Stimulated activated CD4-positive, alpha-beta T cell treated with anti-CD3 and anti-CD28 coated beads, Interleukin-1b, Interleukin-23, amount 100 ng/mL, for 48 hours (primary cell): ENCODE data around the gene TRA2A.
"Not testable (repeated sequence)": the region's sequence is repeated elsewhere in the genome, so short reads cannot be mapped to it uniquely, and the experiment has no call there.

Experiments
- DNase-seq: peaks from one replicate; pipeline ENCODE4 v3.0.0-alpha.2; 2020

Gene TRA2A

GRCh38 chr7:23491502-23491901 is 40.3 kb downstream of the TRA2A start:
- DNase-seq = no peak

GRCh38 chr7:23490357-23491135 is 41.2 kb downstream of the TRA2A start:
- peak; percentile 44 for DNase-seq

DNA sequence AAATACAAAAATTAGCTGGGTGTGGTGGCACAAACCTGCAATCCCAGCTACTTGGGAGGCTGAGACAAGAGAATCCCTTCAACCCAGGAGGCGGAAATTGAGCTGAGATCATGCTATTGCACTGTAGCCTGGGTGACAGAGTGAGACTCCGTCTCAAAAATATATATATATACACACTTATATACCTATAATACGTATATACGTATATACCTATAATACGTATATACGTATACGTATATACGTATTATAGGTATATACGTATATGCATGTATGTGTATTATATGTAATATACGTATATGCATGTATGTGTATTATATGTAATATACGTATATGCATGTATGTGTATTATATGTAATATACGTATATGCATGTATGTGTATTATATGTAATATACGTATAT is 43.1 kb downstream of the TRA2A start:
- not testable (repeated sequence) for DNase-seq

GRCh38 chr7:23487670-23488069 is 44.1 kb downstream of the TRA2A start:
- no peak for DNase-seq

DNA sequence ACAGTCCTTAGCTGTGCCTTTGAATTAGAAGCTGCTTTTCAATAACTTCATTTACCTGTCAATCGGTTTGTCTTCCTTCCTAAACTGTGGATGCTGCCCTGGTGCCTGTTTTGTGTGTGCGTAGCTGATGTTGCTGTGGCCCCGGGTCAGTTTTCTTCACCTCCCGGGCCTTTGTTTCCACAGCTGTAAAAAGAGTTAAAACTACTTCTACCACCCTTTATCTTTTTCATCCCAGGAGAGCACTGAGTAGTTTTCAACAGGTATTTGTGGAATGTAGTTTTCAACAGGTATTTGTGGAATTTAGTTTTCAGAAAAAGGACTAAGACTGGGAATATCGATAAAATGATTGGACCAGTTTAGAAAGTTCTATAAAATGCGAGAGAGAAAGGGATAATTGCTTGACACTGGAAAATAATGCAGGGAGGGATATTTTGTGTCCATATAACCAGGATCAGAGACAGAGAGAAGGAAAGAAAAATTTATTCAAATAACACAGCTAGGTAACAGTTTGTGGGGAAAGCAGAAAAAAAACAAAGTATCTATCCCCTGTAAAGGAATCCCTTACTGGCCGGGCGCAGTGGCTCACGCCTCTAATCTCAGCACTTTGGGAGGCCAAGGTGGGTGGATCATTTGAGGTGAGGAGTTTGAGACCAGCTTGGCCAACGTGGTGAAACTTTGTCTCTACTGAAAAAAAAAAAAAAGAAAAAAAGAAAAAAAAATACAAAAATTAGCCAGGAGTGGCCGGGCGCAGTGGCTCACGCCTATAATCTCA is 45.6 kb downstream of the TRA2A start:
- no peak for DNase-seq

GRCh38 chr7:23482686-23483085 is 49.1 kb downstream of the TRA2A start:
- DNase-seq = no peak

DNA sequence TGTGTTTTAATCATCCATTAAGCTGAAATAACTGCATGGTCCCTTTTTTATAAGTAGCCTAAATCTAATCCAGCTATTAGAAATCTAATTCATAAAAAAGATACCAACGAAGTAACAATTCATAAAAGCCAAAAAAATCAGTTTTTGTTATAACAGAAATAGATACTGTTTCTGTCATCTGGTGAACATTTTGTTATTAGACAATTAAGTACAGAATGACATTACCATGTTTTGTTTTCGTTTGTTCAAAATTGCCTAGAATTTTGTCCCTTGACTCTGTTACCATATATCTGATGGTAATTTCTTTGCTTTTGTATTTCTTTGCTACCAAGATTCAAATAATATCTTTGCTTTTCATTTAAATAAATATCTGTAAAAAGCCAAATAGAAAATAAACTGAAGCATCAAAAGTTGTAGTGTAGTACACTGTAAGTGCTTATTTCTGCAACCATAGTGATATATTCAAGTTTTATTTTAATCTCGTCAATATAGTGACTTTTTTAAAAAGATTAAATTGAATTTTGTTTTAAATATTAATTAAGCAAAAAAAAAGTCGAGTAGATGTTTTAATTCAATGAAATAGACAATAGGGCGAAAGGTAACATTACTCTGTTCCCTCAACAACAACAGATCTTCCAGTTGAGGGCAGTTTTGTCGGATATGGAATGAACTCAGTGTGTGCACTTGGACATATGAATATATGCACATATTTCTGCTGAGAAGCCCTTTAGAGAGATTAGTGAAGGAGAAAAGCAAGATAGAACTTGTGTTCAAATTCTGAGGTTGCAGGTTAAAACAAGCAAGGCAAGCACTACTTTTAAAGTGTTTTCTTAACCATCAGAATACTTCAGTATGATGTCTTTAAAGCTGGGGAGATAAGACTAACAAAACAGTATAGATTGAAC is 53.6 kb downstream of the TRA2A start:
- no peak for DNase-seq

DNA sequence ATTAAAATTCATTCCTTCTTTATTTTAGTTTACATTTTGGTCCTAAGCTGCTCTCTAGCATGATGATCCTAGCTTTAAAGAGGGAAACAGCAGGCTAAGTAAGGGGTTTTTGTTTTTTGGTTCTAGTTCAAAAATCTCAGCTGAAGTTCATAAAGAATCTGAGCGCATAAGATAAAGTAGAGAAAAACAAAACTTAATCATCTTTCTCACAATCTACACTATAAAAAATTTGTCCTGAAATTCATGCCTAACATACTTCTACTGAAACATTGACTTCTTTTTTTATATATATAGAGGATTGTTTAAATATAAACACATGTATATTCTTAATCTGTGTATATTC is 54.7 kb downstream of the TRA2A start:
- DNase-seq = no peak

- no peak for DNase-seq
Measured at GRCh38 chr7:23476286-23477156, 55.3 kb downstream of the TRA2A start.

DNA sequence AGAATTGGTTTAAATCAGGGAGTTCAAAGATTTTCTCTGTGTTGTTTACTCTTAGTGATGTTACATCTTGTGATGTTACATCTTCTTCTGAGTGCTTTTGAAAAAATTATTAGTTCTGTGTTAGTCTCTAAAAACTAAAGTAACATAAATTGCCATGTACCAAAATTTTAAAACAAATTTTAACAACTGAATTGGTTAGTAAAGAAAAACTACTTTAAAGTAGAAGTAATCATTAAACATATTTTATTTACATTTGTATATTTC is 56.3 kb downstream of the TRA2A start:
- DNase-seq = no peak

- DNase-seq = no peak
Measured at GRCh38 chr7:23474829-23475575, 56.8 kb downstream of the TRA2A start.

DNA sequence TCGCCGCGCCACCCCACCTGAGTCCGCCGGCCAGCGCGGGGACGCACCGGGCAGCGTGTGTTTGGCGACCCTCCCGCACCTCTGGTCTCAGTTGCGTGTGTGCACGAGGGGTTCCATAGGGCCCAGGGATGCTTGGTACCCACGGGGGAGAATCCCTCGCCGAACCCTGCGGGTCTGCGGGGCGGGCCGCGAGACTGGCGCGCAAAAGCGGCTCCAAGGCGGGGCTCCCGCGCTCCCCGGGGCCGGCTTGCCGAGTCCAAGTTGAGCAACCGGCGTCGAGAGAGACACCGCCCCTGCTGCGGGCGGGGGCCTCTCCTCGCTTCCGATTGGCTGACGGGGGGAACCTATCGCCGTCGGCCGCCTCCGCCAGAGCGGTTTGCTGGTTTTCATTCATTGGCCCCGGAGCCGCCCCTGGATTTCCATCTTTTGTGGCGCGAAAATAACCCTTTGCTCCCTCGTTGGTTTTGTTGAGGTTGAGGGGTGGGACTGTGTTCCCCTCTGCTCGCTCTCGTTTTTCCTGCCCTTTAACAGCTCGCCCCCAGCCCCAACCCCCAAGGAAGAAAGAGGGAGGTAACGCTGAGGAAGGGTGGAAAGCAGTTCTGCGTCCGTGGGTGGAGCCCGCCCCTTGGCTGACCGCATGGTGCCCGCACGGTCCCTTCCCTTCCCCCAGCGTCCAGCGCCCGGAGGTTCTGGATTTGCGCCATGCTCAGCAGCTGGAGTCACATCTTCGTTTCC is 57.5 kb downstream of the TRA2A start:
- peak; percentile 91 for DNase-seq

GRCh38 chr7:23473844-23474093 is 58.0 kb downstream of the TRA2A start:
- no peak for DNase-seq

DNA sequence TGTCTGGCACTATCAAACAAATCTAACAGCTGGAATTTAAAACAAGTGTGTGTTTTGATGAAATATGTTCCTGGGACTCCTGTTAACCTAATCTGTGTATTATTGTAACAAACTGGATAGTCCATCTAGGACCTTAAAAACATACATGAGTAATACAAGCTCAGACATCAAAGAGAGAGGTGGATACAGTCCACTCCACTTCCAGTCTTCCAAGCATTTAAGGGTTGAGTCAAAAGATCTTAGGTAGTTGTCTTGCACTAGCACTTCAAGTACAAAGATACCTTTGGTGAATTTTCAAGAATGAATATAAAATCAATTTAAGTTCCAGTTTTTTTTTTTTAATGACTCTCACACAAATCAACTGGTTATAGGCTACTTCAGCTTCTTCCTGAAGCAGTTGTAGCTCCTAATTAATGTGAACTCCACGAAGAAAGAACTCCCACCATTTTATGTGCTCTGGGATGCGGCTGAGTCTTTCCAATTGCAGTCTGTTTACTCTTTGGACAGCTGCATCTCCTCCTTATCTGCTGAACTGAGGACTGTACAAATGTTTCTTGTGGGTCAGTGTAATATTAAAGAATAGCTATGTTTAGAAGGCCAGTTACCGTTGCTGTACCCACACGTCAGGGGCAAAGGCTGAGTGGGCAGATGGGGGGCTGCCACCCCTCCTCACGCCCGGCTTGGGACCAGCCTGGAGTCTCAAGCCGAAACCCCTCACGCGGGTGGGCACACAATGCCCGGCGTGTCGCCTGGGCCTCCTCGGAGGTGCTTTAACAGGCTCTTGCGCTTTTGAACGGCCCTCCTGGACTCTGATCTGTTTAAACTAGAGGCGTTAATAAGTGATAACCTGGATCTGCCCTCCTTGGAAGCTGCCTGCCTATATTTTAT is 58.6 kb downstream of the TRA2A start:
- no peak for DNase-seq

DNA sequence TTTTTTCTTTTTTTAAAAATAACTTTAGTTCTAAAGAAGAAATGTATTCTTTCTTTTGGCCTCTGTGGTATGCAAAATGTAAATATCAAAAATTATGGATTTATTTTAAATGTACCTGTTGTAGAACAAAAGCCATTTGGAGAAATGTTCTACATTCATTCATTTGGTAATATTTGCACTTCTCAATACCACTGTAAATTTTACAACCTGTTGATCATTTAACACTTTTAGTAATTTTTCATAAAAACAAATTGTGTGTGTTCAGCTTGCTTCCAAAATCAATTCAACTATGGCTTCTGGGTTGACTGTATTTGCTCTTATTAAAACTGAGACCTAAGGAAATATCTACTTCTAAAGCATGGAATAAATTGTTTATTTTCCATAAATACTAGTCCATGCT is 59.2 kb downstream of the TRA2A start:
- no peak for DNase-seq

DNA sequence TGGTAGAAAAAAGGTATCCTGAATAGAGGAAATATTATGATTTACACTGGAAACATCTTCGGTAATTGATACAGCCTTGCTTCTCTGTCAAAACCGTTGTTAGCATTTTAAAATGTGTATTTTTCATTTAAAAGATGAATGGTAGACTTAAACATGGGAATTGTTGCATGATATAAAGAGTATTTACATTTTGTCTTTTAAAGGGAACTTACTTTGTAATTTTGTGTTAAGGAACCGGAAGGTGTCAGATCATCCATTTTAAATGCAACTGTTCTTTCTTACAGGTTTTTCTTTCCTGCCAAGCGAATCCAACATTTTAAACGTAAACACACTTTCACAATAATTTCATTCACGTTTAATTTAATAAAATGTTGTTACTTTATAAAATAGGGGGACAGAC is 59.7 kb downstream of the TRA2A start:
- DNase-seq = no peak

DNA sequence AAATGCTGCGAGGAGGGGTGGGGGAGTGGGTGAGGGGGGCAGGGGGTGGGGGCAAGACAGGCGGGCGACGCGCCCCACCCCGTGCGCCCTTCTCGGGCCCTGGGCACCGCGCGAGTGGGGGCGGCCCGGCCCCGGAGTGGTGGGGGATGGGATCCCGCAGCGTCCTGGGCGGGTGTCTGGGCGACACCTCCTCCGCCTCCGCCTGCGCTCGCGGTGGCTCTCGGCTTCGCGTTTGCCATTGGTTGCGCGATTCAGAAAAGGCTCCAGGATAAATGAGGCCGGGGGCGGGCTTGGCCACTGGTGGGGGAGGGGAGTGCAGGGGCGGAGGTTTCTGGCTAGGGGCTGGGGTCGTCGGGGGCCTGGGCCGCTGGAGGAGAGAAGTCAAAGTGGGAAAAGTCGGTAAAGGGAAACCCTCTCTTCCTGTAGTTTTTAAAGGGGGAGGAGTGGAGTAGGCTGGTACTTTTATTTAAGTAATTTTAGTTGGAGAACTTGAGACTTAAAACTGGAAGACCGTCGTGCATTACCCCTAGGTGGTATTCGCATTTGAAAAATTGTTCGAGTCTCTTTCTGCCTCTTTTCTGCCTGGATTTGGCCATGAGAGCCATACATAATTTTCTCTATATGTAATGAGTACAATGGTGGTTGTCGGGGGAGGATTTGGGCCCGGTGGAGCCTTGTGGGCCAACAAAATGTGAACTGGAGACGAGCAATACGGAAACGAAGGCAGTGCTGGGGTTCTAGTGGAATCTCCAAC is 60.5 kb downstream of the TRA2A start:
- peak; percentile 33 for DNase-seq

DNA sequence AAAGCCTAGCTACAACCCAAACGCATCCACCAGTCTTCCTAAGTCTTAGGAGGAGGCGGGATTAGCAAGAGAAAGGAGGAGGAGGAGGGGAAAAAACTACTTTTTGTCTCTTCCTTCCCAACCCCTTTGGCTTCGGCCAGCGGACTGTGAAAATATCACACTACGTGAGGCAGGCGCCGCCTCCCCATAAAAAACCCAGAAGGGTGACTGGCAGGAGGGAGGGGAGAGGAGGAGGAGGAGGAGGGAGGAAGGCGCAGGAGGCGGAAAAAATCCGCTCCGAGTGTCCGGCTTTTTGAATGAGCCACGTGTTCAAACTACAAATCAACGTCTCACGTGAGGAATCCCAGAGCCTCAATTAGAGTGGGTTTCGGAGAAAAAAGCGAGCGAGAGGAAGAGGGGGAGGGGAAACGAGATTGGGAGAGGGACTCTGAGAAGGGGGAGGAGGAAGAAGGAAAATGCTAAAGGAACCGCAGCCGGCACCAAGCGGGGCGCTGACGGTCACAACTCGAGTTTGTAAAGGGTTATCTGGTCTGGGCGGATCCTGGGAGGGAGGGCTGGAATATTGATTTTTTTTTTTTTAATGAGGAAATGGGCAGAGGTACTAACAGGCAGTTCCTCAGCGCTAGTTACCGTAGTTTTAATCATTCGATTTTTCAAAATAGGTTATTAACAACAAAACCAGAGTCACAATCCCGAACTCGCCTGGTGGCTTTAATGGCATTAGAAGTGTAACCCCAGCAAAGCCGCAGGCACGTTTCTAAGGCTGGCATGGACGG is 61.3 kb downstream of the TRA2A start, which contains the start of gene IGF2BP3:
Gene IGF2BP3, minus strand, starts transcription at position 162 of the 776 bp plus-strand sequence. CDS start 381 bp downstream, outside the sequence.
- peak; percentile 41 for DNase-seq

- no peak for DNase-seq
Measured at GRCh38 chr7:23469961-23470250, 61.9 kb downstream of the TRA2A start.
